HepG2 (cell line): ENCODE measurements around the gene SFRP2. TPM values are rescaled to one million over a fixed set of nuclear protein-coding genes. Genes with fewer than 3 reads are reported as not detected.

Experiments used
- ATAC-seq: fragments of 200-7000 bp; cut with Tn5 transposase; 3 replicates; pipeline ENCODE4 v1.9.1; 2020; ENCODE audit warnings: mild to moderate bottlenecking, moderate library complexity
- BruUV-seq: library from RNA; stranded (reverse); fragments of 400-500 nt; replicated peaks from 2 replicates; lab custom pipeline; 2021; lab: Mats Ljungman, UMichigan
- CTCF ChIA-PET: fragments of 300-600 bp; formaldehyde crosslinking; extraction: SDS; loops from one replicate; lab custom pipeline; 2021; ENCODE audit warnings: low total read pairs, inconsistent platforms, low intra/inter-chr PET ratio; lab: Yijun Ruan, JAX
- POLR2A ChIA-PET: fragments of 350-600 bp; sonication (Branson Sonifier 250); formaldehyde crosslinking; loops from one replicate; lab custom pipeline; 2020; ENCODE audit warnings: antibody characterized with exemption, inconsistent platforms; lab: Yijun Ruan, JAX
- DNase-seq: peaks from one replicate; pipeline ENCODE4 v3.0.0-alpha.2; 2015; ENCODE audit warnings: low spot score
- FAIRE-seq: peaks from 3 replicates; lab custom pipeline; 2011; peaks lifted over from hg19 to GRCh38; lab: Jason Lieb, UNC
- H2AFZ ChIP-seq: one replicate; pipeline ENCODE4 v1.6.1; 2011; ENCODE audit warnings: low read length, inconsistent platforms
- H3K27ac ChIP-seq: fragments of 300-600 bp; 3 replicates; pipeline ENCODE4 v1.8.0; 2011; ENCODE audit warnings: mixed run types, mild to moderate bottlenecking, mixed read lengths, low read length, inconsistent platforms; ENCODE audit not compliant: insufficient read depth; ENCODE audit errors: extremely low read length
- H3K27me3 ChIP-seq, 2 experiments: fragments of 200-600 bp in 1 of 2; 2 replicates in 1 of 2; 3 replicates in 1 of 2; pipeline versions ENCODE4 v1.6.0 to v1.8.0; 2011; ENCODE audit warnings: low read length in 2 of 2, mild to moderate bottlenecking in 2 of 2, moderate library complexity in 2 of 2, inconsistent platforms in 1 of 2; ENCODE audit not compliant: insufficient read depth in 2 of 2, control insufficient read depth in 1 of 2
- H3K36me3 ChIP-seq, 2 experiments: fragments of 200-600 bp in 1 of 2; replicated peaks in 1 of 2; 2 replicates in 1 of 2; 3 replicates in 1 of 2; pipeline versions ENCODE4 v1.5.1 to v1.8.0; 2011; ENCODE audit warnings: low read length in 2 of 2, inconsistent platforms in 1 of 2; ENCODE audit not compliant: insufficient read depth in 2 of 2, control insufficient read depth in 1 of 2
- H3K4me1 ChIP-seq: 2 replicates; pipeline ENCODE4 v1.5.1; 2012; ENCODE audit warnings: low read length, inconsistent platforms; ENCODE audit not compliant: insufficient read depth
- H3K4me2 ChIP-seq: 2 replicates; pipeline ENCODE4 v1.6.0; 2011; ENCODE audit warnings: low read depth, low read length, inconsistent platforms
- H3K4me3 ChIP-seq, 3 experiments: fragments of 200-600 bp in 1 of 3; sonication (generic), shearing (Covaris generic) in 1 of 3; replicated peaks in 1 of 3; 2 replicates each; pipeline ENCODE4 v1.5.1; 2011 to 2016; ENCODE audit warnings: low read length in 3 of 3, inconsistent platforms in 2 of 3, low read depth in 2 of 3, mild to moderate bottlenecking in 2 of 3, control low read depth in 1 of 3, mixed read lengths in 1 of 3; ENCODE audit not compliant: insufficient read depth in 1 of 3
- H3K79me2 ChIP-seq: one replicate; pipeline ENCODE4 v1.6.1; 2011; ENCODE audit warnings: low read length, inconsistent platforms; ENCODE audit not compliant: insufficient read depth
- H3K9ac ChIP-seq: 2 replicates; pipeline ENCODE4 v1.6.0; 2011; ENCODE audit warnings: mild to moderate bottlenecking, low read depth, low read length, inconsistent platforms; ENCODE audit not compliant: insufficient read depth
- H3K9me3 ChIP-seq: 2 replicates; pipeline ENCODE4 v1.5.1; 2012; ENCODE audit warnings: mild to moderate bottlenecking, low read length
- H4K20me1 ChIP-seq: 2 replicates; pipeline ENCODE4 v1.6.0; 2011; ENCODE audit warnings: inconsistent platforms, mild to moderate bottlenecking, low read length, moderate library complexity; ENCODE audit not compliant: insufficient read depth
- ASH2L ChIP-seq: fragments of 300-600, 200-600 bp; sonication (generic); IDR thresholded peaks from 2 replicates; pipeline ENCODE4 v1.7.0; 2017; ENCODE audit warnings: low read depth, mild to moderate bottlenecking, moderate library complexity, mixed read lengths, low read length; ENCODE audit not compliant: insufficient read length
- CSRNP2 ChIP-seq: sonication (generic); formaldehyde crosslinking; conservative IDR thresholded peaks from 2 replicates; pipeline ENCODE4 v1.8.0; 2022; ENCODE audit warnings: low read depth, missing genetic modification reagents
- HOXA9 ChIP-seq: sonication (generic); formaldehyde crosslinking; IDR thresholded peaks from 2 replicates; pipeline ENCODE4 v1.8.1; 2022; ENCODE audit warnings: missing genetic modification reagents, mild to moderate bottlenecking, moderate library complexity, borderline replicate concordance
- KDM5B ChIP-seq: sonication (generic); formaldehyde crosslinking; IDR thresholded peaks from 2 replicates; pipeline ENCODE4 v1.4.0; 2020; ENCODE audit warnings: missing genetic modification reagents, mild to moderate bottlenecking, borderline replicate concordance
- MBD4 ChIP-seq: IDR thresholded peaks from 2 replicates; pipeline ENCODE4 v1.6.1; 2012; ENCODE audit warnings: low read length, inconsistent platforms, borderline replicate concordance
- MED8 ChIP-seq: sonication (generic); formaldehyde crosslinking; IDR thresholded peaks from 2 replicates; pipeline ENCODE4 v1.8.1; 2023; ENCODE audit warnings: mild to moderate bottlenecking, missing genetic modification reagents; ENCODE audit not compliant: insufficient replicate concordance
- SNRNP70 ChIP-seq: fragments of 200-400 bp; formaldehyde crosslinking; IDR thresholded peaks from 2 replicates; pipeline ENCODE4 v1.6.1; 2017; ENCODE audit warnings: mild to moderate bottlenecking, low read depth, low read length, moderate library complexity
- SOX6 ChIP-seq, 2 experiments: fragments of 450-650 bp in 1 of 2; sonication (generic) in 1 of 2; formaldehyde crosslinking in 1 of 2; IDR thresholded peaks; 2 replicates each; pipeline versions ENCODE4 v1.4.0 to v1.6.1; 2017 to 2020; ENCODE audit warnings: antibody characterized with exemption in 1 of 2, mild to moderate bottlenecking in 1 of 2, missing genetic modification reagents in 1 of 2
- SP2 ChIP-seq: sonication (generic); formaldehyde crosslinking; IDR thresholded peaks from 2 replicates; pipeline ENCODE4 v1.5.1; 2020; ENCODE audit warnings: mild to moderate bottlenecking, missing genetic modification reagents
- SRY ChIP-seq: sonication (generic); formaldehyde crosslinking; IDR thresholded peaks from 2 replicates; pipeline ENCODE4 v1.8.0; 2022; ENCODE audit warnings: mild to moderate bottlenecking, missing genetic modification reagents
- TERF1 ChIP-seq: sonication (generic); formaldehyde crosslinking; IDR thresholded peaks from 2 replicates; pipeline ENCODE4 v1.8.0; 2022; ENCODE audit warnings: mild to moderate bottlenecking, missing genetic modification reagents, moderate library complexity
- ZBED4 ChIP-seq: sonication (generic); formaldehyde crosslinking; IDR thresholded peaks from 2 replicates; pipeline ENCODE4 v1.4.0; 2020; ENCODE audit warnings: missing genetic modification reagents, borderline replicate concordance
- ZBTB39 ChIP-seq: sonication (generic); formaldehyde crosslinking; IDR thresholded peaks from 2 replicates; pipeline ENCODE4 v1.5.0; 2020; ENCODE audit warnings: missing genetic modification reagents
- ZMYM3 ChIP-seq: sonication (generic); formaldehyde crosslinking; IDR thresholded peaks from 2 replicates; pipeline ENCODE4 v1.5.1; 2020; ENCODE audit warnings: mild to moderate bottlenecking, missing genetic modification reagents
- ZNF430 ChIP-seq: sonication (generic); formaldehyde crosslinking; IDR thresholded peaks from 2 replicates; pipeline ENCODE4 v1.9.0; 2021; ENCODE audit warnings: mild to moderate bottlenecking, missing genetic modification reagents
- WGBS: methylation state at CpG from one replicate; pipeline ENCODE4 v1.1.6; 2017; ENCODE audit warnings: low lambda C conversion rate; 5-methylcytosine and 5-hydroxymethylcytosine counted together
- in situ Hi-C: cut with HindIII; loops from 2 replicates; pipeline ENCODE4 v1.10.0; 2017; ENCODE audit warnings: low pct_unique_long_range_greater_than_20kb; ENCODE audit not compliant: extremely low pct_ligation_motif_present
- intact Hi-C: fragments of 100-400 bp; cut with micrococcal nuclease; formaldehyde crosslinking; loops from one replicate; pipeline ENCODE4 v1.10.0; 2022; ENCODE audit not compliant: unreplicated experiment
- polyA plus RNA-seq, 8 experiments: library from polyadenylated mRNA; depleted of rRNA in 3 of 8; stranded (reverse) in 7 of 8; unstranded in 1 of 8; fragments of >200 nt; fragmentation: Illumina TruSeq in 4 of 8; extraction: Trizol in 4 of 8; gene quantifications; 2 replicates each; pipeline versions ENCODE4 v1.2.1 to v1.2.3, GENCODE V29; 2011 to 2016; ENCODE audit warnings: low read depth in 4 of 8, missing spikeins in 1 of 8, mixed read lengths in 1 of 8; ENCODE audit not compliant: insufficient read depth in 1 of 8
- total RNA-seq, 5 experiments: library from RNA; depleted of rRNA; stranded (reverse); fragments of >200 nt; fragmentation: Illumina TruSeq; extraction: Trizol; gene quantifications; 2 replicates each; pipeline ENCODE4 v1.2.3, GENCODE V29; 2016; ENCODE audit warnings: low read depth in 1 of 5

SFRP2 gene
- total and polyA plus RNA-seq, 2 of the 13 experiments (the other 11 are each of a cell fraction or from before 2014, with no cell fraction given): not detected

- ATAC-seq (no peak), FAIRE-seq (no peak), DNase-seq (no peak)
- no peaks in the 10 kb centered on the region for H4K20me1 ChIP-seq
- WGBS: 31% methylated on average over 6 of the region's 6 CpGs
- H3K9ac ChIP-seq: no peak overlapping the region
- no peak for TF ChIP-seq SNRNP70
- TF ChIP-seq KDM5B (CRISPR knock-in tag): no peak
- TF ChIP-seq ZBED4 (CRISPR knock-in tag): no peak
- no peak for TF ChIP-seq ZNF430
- no peak for TF ChIP-seq HOXA9 (CRISPR knock-in tag)
- TF ChIP-seq SRY (CRISPR knock-in tag): no peak
- no peak for TF ChIP-seq ZMYM3 (CRISPR knock-in tag)
- no peak for TF ChIP-seq SP2 (CRISPR knock-in tag)
- TF ChIP-seq CSRNP2 (CRISPR knock-in tag): no peak
- TF ChIP-seq ASH2L: no peak
- TF ChIP-seq SOX6 (IDR thresholded peaks at IDR 0.05): no peak
- TF ChIP-seq SOX6 (CRISPR knock-in tag; IDR thresholded peaks at IDR 0.05): no peak
- no peak for TF ChIP-seq ZBTB39 (CRISPR knock-in tag)
- no peak for TF ChIP-seq MED8 (CRISPR knock-in tag)
- no peak for TF ChIP-seq MBD4
- TF ChIP-seq TERF1 (CRISPR knock-in tag): no peak
- no peaks in the 10 kb centered on the region; a peak in 1 of 5 replicates for H3K27me3 ChIP-seq
- intact Hi-C loops (no loop called here), in situ Hi-C loops (no loop called here)
- H3K27ac ChIP-seq: no peak overlapping the region
- no peak overlapping the region for H2AFZ ChIP-seq
- H3K4me1 ChIP-seq: no peaks in the 10 kb centered on the region
- ChIA-PET POLR2A (no interaction called here), CTCF (no interaction called here)
- no TSS peak for BruUV-seq
- H3K79me2 ChIP-seq: no peaks in the 10 kb centered on the region
- no peaks in the 10 kb centered on the region for H3K36me3 ChIP-seq
- no peak overlapping the region for H3K4me2 ChIP-seq
- H3K4me3 ChIP-seq: no peak overlapping the region
- no peaks in the 10 kb centered on the region for H3K9me3 ChIP-seq
Measured at GRCh38 chr4:153766758-153767157, 22.1 kb downstream of the SFRP2 start.
